Common myeloid progenitor, CD34-positive (primary cell): Measurements from ENCODE around the gene ERMP1.

Source experiments
- CTCF ChIA-PET: fragments of 350-600 bp; sonication (Branson Sonifier 250); formaldehyde crosslinking; loops from one replicate; lab custom pipeline; 2021; ENCODE audit warnings: antibody characterized with exemption; lab: Charles Lee
- POLR2A ChIA-PET: fragments of 350-600 bp; sonication (Branson Sonifier 250); formaldehyde crosslinking; loops from one replicate; lab custom pipeline; 2021; ENCODE audit warnings: antibody characterized with exemption; lab: Charles Lee
- DNase-seq, 3 donors: peaks; one replicate each; pipeline versions ENCODE4 v3.0.0 to v3.0.0-alpha.2; 2013
- H3K27ac ChIP-seq, 2 experiments: 1 replicate in 1 of 2; 2 replicates in 1 of 2; pipeline ENCODE4 v1.7.0; 2013; ENCODE audit warnings: inconsistent platforms in 2 of 2, low read length in 2 of 2, mild to moderate bottlenecking in 2 of 2, low read depth in 1 of 2, moderate library complexity in 1 of 2; ENCODE audit not compliant: severe bottlenecking in 2 of 2, insufficient read depth in 1 of 2, poor library complexity in 1 of 2
- H3K27me3 ChIP-seq, 5 experiments: replicated peaks in 2 of 5; 1 replicate in 3 of 5; 2 replicates in 2 of 5; pipeline versions ENCODE4 v1.6.1 to v1.7.0; 2013; ENCODE audit warnings: low read length in 4 of 5, mild to moderate bottlenecking in 2 of 5, moderate library complexity in 2 of 5, inconsistent platforms in 1 of 5; ENCODE audit not compliant: insufficient read depth in 5 of 5, control insufficient read depth in 4 of 5
- H3K36me3 ChIP-seq, 4 experiments: 1 replicate in 2 of 4; 2 replicates in 2 of 4; pipeline versions ENCODE4 v1.6.1 to v1.7.0; 2013; ENCODE audit warnings: low read length in 3 of 4, control low read depth in 1 of 4, mild to moderate bottlenecking in 1 of 4; ENCODE audit not compliant: control insufficient read depth in 4 of 4, insufficient read depth in 4 of 4
- H3K4me1 ChIP-seq, 4 experiments: 1 replicate in 3 of 4; 2 replicates in 1 of 4; pipeline versions ENCODE4 v1.6.1 to v1.7.1; 2013; ENCODE audit warnings: low read length in 3 of 4, mild to moderate bottlenecking in 3 of 4, control low read depth in 1 of 4, inconsistent platforms in 1 of 4, moderate library complexity in 1 of 4; ENCODE audit not compliant: control insufficient read depth in 4 of 4, insufficient read depth in 4 of 4; ENCODE audit errors: control extremely low read depth in 1 of 4
- H3K4me3 ChIP-seq, 7 experiments: 1 replicate in 4 of 7; 2 replicates in 3 of 7; pipeline versions ENCODE4 v1.5.1 to v1.7.0; 2013; ENCODE audit warnings: mild to moderate bottlenecking in 7 of 7, low read length in 6 of 7, moderate library complexity in 6 of 7, inconsistent platforms in 2 of 7, low read depth in 2 of 7, control low read depth in 1 of 7; ENCODE audit not compliant: insufficient read depth in 4 of 7, control insufficient read depth in 1 of 7; ENCODE audit errors: extremely low read depth in 1 of 7
- H3K9me3 ChIP-seq, 5 experiments: 1 replicate in 4 of 5; 2 replicates in 1 of 5; pipeline versions ENCODE4 v1.6.1 to v1.7.1; 2013; ENCODE audit warnings: low read length in 4 of 5, mild to moderate bottlenecking in 2 of 5, inconsistent platforms in 1 of 5, low read depth in 1 of 5, moderate library complexity in 1 of 5; ENCODE audit not compliant: control insufficient read depth in 4 of 5, insufficient read depth in 2 of 5; ENCODE audit errors: control extremely low read depth in 1 of 5
- WGBS: methylation state at CpG from one replicate; pipeline ENCODE4 v1.1.5; 2013; ENCODE audit not compliant: insufficient coverage; 5-methylcytosine and 5-hydroxymethylcytosine counted together

Gene ERMP1

GRCh38 chr9:5762421-5762820 is 70.5 kb downstream of the ERMP1 start:
- WGBS: 90% methylated on average over 3 of the region's 4 CpGs
- no peak overlapping the region for H3K27ac ChIP-seq
- H3K36me3 ChIP-seq: peaks cover 22 to 60% (median 42%) of the 10 kb centered on the region in 4 experiments

GRCh38 chr9:5760338-5760737 is 72.6 kb downstream of the ERMP1 start:
- ChIA-PET CTCF (interaction anchor here (0.6 to 1.8 kb wide), 3 partner anchors 9 to 132 kb away, joined by 3 to 7 read pairs (median 3); partner anchors contain the start of gene RIC1), POLR2A (no interaction called here)
- WGBS: no CpG with 5 or more reads among the region's 1 CpG
- Histone ChIP-seq H3K4me3 (no peak overlapping the region), H3K4me1 (no peaks in the 10 kb centered on the region), H3K27ac (no peak overlapping the region), H3K36me3 (peaks cover 22 to 48% (median 35%) of the 10 kb centered on the region in 4 experiments), H3K27me3 (no peaks in the 10 kb centered on the region), H3K9me3 (no peaks in the 10 kb centered on the region)
- DNase-seq: no peak

More at GRCh38 chr9:5762421-5762820, 70.5 kb downstream of the ERMP1 start:
- Histone ChIP-seq H3K9me3 (no peaks in the 10 kb centered on the region), H3K4me3 (no peak overlapping the region), H3K4me1 (no peaks in the 10 kb centered on the region), H3K27me3 (no peaks in the 10 kb centered on the region)
- POLR2A ChIA-PET: no interaction called here
- DNase-seq: no peak
- CTCF ChIA-PET: interaction anchor here (1.0 kb wide), 1 partner anchor 10 kb away, joined by 3 read pairs; no protein-coding TSS in a partner anchor

GRCh38 chr9:5756633-5757032 is 76.3 kb downstream of the ERMP1 start:
- POLR2A ChIA-PET: interaction anchor here (1.1 kb wide), 1 partner anchor 17 kb away, joined by 3 read pairs; no protein-coding TSS in a partner anchor

GRCh38 chr9:5750569-5750968 is 82.3 kb downstream of the ERMP1 start:
- Histone ChIP-seq H3K36me3 (peaks cover 19 to 39% (median 29%) of the 10 kb centered on the region in 4 experiments), H3K4me3 (no peak overlapping the region), H3K27ac (no peak overlapping the region), H3K9me3 (peaks cover 0 to 10% (median 2%) of the 10 kb centered on the region in 5 experiments), H3K27me3 (no peaks in the 10 kb centered on the region), H3K4me1 (peaks cover 0 to 3% (median 0%) of the 10 kb centered on the region in 4 experiments)
- ChIA-PET POLR2A (no interaction called here), CTCF (no interaction called here)
- no peak for DNase-seq
- WGBS: 100% methylated on average over 1 of the region's 1 CpG

More at GRCh38 chr9:5756633-5757032, 76.3 kb downstream of the ERMP1 start:
- no peaks in the 10 kb centered on the region for H3K27me3 ChIP-seq
- DNase-seq: no peak
- no peak overlapping the region for H3K4me3 ChIP-seq
- no peak overlapping the region for H3K27ac ChIP-seq
- WGBS: 100% methylated on average over 2 of the region's 3 CpGs
- no peaks in the 10 kb centered on the region for H3K4me1 ChIP-seq
- H3K36me3 ChIP-seq: peaks cover 13 to 26% (median 16%) of the 10 kb centered on the region in 4 experiments
- CTCF ChIA-PET: no interaction called here
- no peaks in the 10 kb centered on the region for H3K9me3 ChIP-seq

GRCh38 chr9:5749306-5749705 is 83.6 kb downstream of the ERMP1 start:
- ChIA-PET CTCF (interaction anchor here (1.3 to 1.7 kb wide), 2 partner anchors 14 to 18 kb away, joined by 3 to 5 read pairs; no protein-coding TSS in a partner anchor), POLR2A (interaction anchor here (0.5 kb wide), 1 partner anchor 28 kb away, joined by 3 read pairs; no protein-coding TSS in a partner anchor)
- Histone ChIP-seq H3K27ac (no peak overlapping the region), H3K27me3 (no peaks in the 10 kb centered on the region), H3K9me3 (peaks cover 0 to 10% (median 2%) of the 10 kb centered on the region in 5 experiments), H3K4me1 (peaks cover 0 to 3% (median 0%) of the 10 kb centered on the region in 4 experiments), H3K4me3 (no peak overlapping the region), H3K36me3 (peaks cover 19 to 42% (median 30%) of the 10 kb centered on the region in 4 experiments)
- DNase-seq: peak; percentile 3 to 68 (median 48)
- WGBS: no CpG with 5 or more reads among the region's 4 CpGs

GRCh38 chr9:5748438-5748837 is 84.5 kb downstream of the ERMP1 start:
- DNase-seq: no peak
- peaks cover 16 to 44% (median 30%) of the 10 kb centered on the region in 4 experiments for H3K36me3 ChIP-seq
- no peaks in the 10 kb centered on the region for H3K27me3 ChIP-seq
- H3K9me3 ChIP-seq: peaks cover 0 to 10% (median 2%) of the 10 kb centered on the region in 5 experiments
- ChIA-PET POLR2A (no interaction called here), CTCF (interaction anchor here (1.3 to 1.7 kb wide), 2 partner anchors 13 to 19 kb away, joined by 3 to 5 read pairs; no protein-coding TSS in a partner anchor)
- no CpG with 5 or more reads among the region's 1 CpG for WGBS
- peaks cover 0 to 3% (median 0%) of the 10 kb centered on the region in 4 experiments for H3K4me1 ChIP-seq
- H3K27ac ChIP-seq: no peak overlapping the region
- no peak overlapping the region for H3K4me3 ChIP-seq

- H3K9me3 ChIP-seq: peaks cover 0 to 7% (median 0%) of the 10 kb centered on the region in 5 experiments
- no CpG with 5 or more reads among the region's 3 CpGs for WGBS
- no peaks in the 10 kb centered on the region for H3K4me1 ChIP-seq
- ChIA-PET POLR2A (interaction anchor here (0.8 kb wide), 1 partner anchor 396 kb away, joined by 3 read pairs; no protein-coding TSS in a partner anchor), CTCF (no interaction called here)
- no peaks in the 10 kb centered on the region for H3K27me3 ChIP-seq
- peaks cover 4 to 47% (median 30%) of the 10 kb centered on the region in 4 experiments for H3K36me3 ChIP-seq
- DNase-seq: no peak
- H3K27ac ChIP-seq: no peak overlapping the region
- H3K4me3 ChIP-seq: no peak overlapping the region
Measured at GRCh38 chr9:5743109-5743508, 89.8 kb downstream of the ERMP1 start.
